ENCODE data around the gene SAP30. TPM values are rescaled to one million over a fixed set of nuclear protein-coding genes. Genes with fewer than 3 reads are reported as not detected.

The SAP30 gene
- total and polyA plus RNA-seq, 2 experiments from 2014 or later = 9.3 to 16.5 TPM

- TF ChIP-seq REST (IDR thresholded peaks at IDR 0.05; ENCODE audit: unreplicated experiment) = no peak
Observed at GRCh38 chr4:173418639-173419038, 47.9 kb downstream of the SAP30 start (continued).

GRCh38 chr4:173420324-173420752 is 49.6 kb downstream of the SAP30 start:
- Histone ChIP-seq H3K36me3 (ENCODE audit: insufficient read depth) (no peaks in the 10 kb centered on the region), H3K27me3 (ENCODE audit: insufficient read depth) (no peaks in the 10 kb centered on the region), H2AFZ (no peak overlapping the region), H3K79me2 (replicated peaks; ENCODE audit: insufficient read depth) (no peaks in the 10 kb centered on the region), H3K4me2 (no peak overlapping the region), H3K4me3 (no peak overlapping the region), H3K4me1 (ENCODE audit: insufficient read depth) (no peaks in the 10 kb centered on the region), H3K9me2 (ENCODE audit: insufficient read depth) (no peaks in the 10 kb centered on the region), H3K27ac (ENCODE audit: low read depth) (no peak overlapping the region), H4K20me1 (replicated peaks; ENCODE audit: insufficient read depth) (no peaks in the 10 kb centered on the region), H3F3A (replicated peaks; ENCODE audit: low read depth) (no peaks in the 10 kb centered on the region; the same call in 1 of the 2 replicates)
- Mint-ChIP-seq H3K4me1 (no peaks in the 10 kb centered on the region), H3K4me3 (no peak overlapping the region), H3K9me3 (no peaks in the 10 kb centered on the region; the same call in 2 of the 3 replicates), H3K27ac (no peak overlapping the region), H3K27me3 (ENCODE audit: insufficient read depth, low read depth, poor library complexity) (peaks cover 7% of the 10 kb centered on the region), H3K36me3 (ENCODE audit: low read depth) (no peaks in the 10 kb centered on the region)
- DNase-seq (ENCODE audit: low spot score) (peak; percentile 52), ATAC-seq (no peak)
- TF ChIP-seq CTCF (conservative IDR thresholded peaks at IDR 0.05; ENCODE audit: low read depth in 2 of 2) = peak; percentile 50 to 73
- no peak for TF ChIP-seq ZNF462 (CRISPR knock-in tag; IDR thresholded peaks at IDR 0.05)

Data from GM23338 (cell line).